ENCODE data around the gene TDRD1. TPM values are rescaled to one million over a fixed set of nuclear protein-coding genes. Genes with fewer than 3 reads are reported as not detected.
A peak's percentile ranks its signal among the peaks of the same experiment; 100 is the strongest.

The TDRD1 gene
- polyA plus RNA-seq, 1 experiment, result not detected

- H3K9me3 ChIP-seq (ENCODE audit: control insufficient read depth, insufficient read depth, low read length), result no peaks in the 10 kb centered on the region
- CTCF ChIA-PET, result interaction anchor here (1.4 to 1.7 kb wide), 2 partner anchors 11 to 32 kb away, joined by 3 to 10 read pairs; no protein-coding TSS in a partner anchor
Measured at GRCh38 chr10:114271779-114272167, 92.6 kb downstream of the TDRD1 start.

DNA sequence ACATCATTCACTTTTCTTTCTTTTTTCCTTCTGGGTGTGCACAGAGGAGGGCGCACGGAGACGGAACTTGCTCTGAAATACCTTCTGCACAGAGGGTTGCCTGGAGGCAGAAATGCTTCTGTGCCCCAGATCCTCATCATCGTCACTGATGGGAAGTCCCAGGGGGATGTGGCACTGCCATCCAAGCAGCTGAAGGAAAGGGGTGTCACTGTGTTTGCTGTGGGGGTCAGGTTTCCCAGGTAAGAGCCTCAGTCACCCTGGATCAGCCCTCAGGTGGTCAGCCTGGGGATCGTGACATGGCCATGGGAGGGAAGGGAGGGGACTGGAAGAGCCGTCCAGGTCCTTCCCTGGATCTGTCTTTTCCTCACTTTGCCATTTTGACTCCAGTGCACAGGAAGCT is 93.5 kb downstream of the TDRD1 start:
- POLR2A ChIA-PET, result interaction anchor here (0.7 to 1.4 kb wide), 2 partner anchors 31 to 113 kb away, joined by 3 to 7 read pairs; no protein-coding TSS in a partner anchor
- no peak overlapping the region for H3K27ac ChIP-seq (ENCODE audit: low read depth, low read length)

More at GRCh38 chr10:114271779-114272167, 92.6 kb downstream of the TDRD1 start:
- Histone ChIP-seq H3K4me3 (ENCODE audit: low read depth, low read length) (no peak overlapping the region), H3K27me3 (ENCODE audit: control insufficient read depth, insufficient read depth, low read length) (peaks cover 2% of the 10 kb centered on the region), H3K27ac (ENCODE audit: low read depth, low read length) (no peak overlapping the region)
- POLR2A ChIA-PET, result interaction anchor here (1.0 to 1.4 kb wide), 2 partner anchors 32 to 85 kb away, joined by 3 to 7 read pairs; no protein-coding TSS in a partner anchor
- TF ChIP-seq CTCF (IDR thresholded peaks at IDR 0.05; ENCODE audit: low read depth, low read length), result no peak
- DNase-seq (ENCODE audit: low read depth, low spot score), result peak; percentile 76

DNA sequence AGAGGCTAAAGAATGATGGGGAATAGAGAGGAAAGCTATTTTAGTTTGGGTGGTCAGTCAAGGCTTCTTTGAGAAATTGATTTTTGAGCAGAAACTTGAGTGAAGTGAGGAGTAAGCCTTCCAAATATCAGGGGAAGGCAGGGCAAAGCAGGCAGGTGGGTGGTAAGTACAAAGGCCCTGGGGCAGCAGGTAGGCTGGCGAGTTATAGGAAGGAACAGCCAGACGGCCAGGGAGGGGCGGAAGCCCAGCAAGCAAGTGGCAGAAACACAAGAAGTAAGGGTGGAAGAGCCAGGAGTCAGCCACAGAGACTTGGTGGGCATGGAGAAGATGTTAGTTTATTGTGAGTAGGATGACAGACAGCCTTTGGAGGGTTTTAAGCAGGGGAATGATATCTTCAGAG is 94.8 kb downstream of the TDRD1 start:
- no peak for DNase-seq (ENCODE audit: low read depth, low spot score)
- Histone ChIP-seq H3K4me3 (ENCODE audit: low read depth, low read length) (no peak overlapping the region), H3K27me3 (ENCODE audit: control insufficient read depth, insufficient read depth, low read length) (peaks cover 9% of the 10 kb centered on the region), H3K27ac (ENCODE audit: low read depth, low read length) (no peak overlapping the region), H3K9me3 (ENCODE audit: control insufficient read depth, insufficient read depth, low read length) (no peaks in the 10 kb centered on the region; the same call in 1 of the 2 replicates)
- ChIA-PET CTCF (no interaction called here), POLR2A (no interaction called here)
- TF ChIP-seq CTCF (IDR thresholded peaks at IDR 0.05; ENCODE audit: low read depth, low read length), result no peak

More for the DNA sequence above, 93.5 kb downstream of the TDRD1 start:
- H3K27me3 ChIP-seq (ENCODE audit: control insufficient read depth, insufficient read depth, low read length), result peaks cover 3% of the 10 kb centered on the region
- no peak for TF ChIP-seq CTCF (IDR thresholded peaks at IDR 0.05; ENCODE audit: low read depth, low read length)
- no peak overlapping the region for H3K4me3 ChIP-seq (ENCODE audit: low read depth, low read length)
- no peaks in the 10 kb centered on the region; the same call in 1 of the 2 replicates for H3K9me3 ChIP-seq (ENCODE audit: control insufficient read depth, insufficient read depth, low read length)
- CTCF ChIA-PET, result interaction anchor here (1.4 to 1.7 kb wide), 2 partner anchors 12 to 32 kb away, joined by 3 to 10 read pairs; no protein-coding TSS in a partner anchor
- DNase-seq (ENCODE audit: low read depth, low spot score), result no peak

- peaks cover 9% of the 10 kb centered on the region for H3K27me3 ChIP-seq (ENCODE audit: control insufficient read depth, insufficient read depth, low read length)
- no peak for TF ChIP-seq CTCF (IDR thresholded peaks at IDR 0.05; ENCODE audit: low read depth, low read length)
- CTCF ChIA-PET, result no interaction called here
- H3K27ac ChIP-seq (ENCODE audit: low read depth, low read length), result no peak overlapping the region
- H3K4me3 ChIP-seq (ENCODE audit: low read depth, low read length), result no peak overlapping the region
- POLR2A ChIA-PET, result no interaction called here
- H3K9me3 ChIP-seq (ENCODE audit: control insufficient read depth, insufficient read depth, low read length), result no peaks in the 10 kb centered on the region; the same call in 1 of the 2 replicates
- DNase-seq (ENCODE audit: low read depth, low spot score), result no peak
Measured at GRCh38 chr10:114274616-114275453, 95.7 kb downstream of the TDRD1 start.

DNA sequence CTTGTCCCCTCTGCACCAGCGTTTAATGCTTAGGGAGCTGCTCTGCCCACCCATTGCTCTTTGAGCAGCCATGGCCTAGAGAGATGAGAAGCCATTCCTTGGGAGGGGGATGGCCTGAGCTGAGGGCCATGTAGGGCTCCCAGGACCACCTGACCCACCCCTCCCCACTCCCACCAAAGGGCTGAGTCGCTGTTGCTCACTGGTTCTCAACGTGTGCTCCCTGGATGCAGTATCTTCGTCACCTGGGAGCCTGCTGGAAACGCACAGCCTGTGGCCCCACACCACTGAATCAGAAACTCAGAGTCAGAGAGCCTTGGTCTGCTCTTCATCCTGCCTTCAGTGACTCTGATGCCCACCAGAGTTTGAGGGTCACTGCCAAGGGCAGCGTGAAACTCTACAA is 96.9 kb downstream of the TDRD1 start:
- Histone ChIP-seq H3K9me3 (ENCODE audit: control insufficient read depth, insufficient read depth, low read length) (no peaks in the 10 kb centered on the region; the same call in 1 of the 2 replicates), H3K4me3 (ENCODE audit: low read depth, low read length) (no peak overlapping the region), H3K27ac (ENCODE audit: low read depth, low read length) (no peak overlapping the region), H3K27me3 (ENCODE audit: control insufficient read depth, insufficient read depth, low read length) (peaks cover 12% of the 10 kb centered on the region)
- DNase-seq (ENCODE audit: low read depth, low spot score), result no peak
- ChIA-PET CTCF (no interaction called here), POLR2A (no interaction called here)
- no peak for TF ChIP-seq CTCF (IDR thresholded peaks at IDR 0.05; ENCODE audit: low read depth, low read length)

All from AG04450 (cell line).